Mesenteric fat pad (tissue), 1 donor: ENCODE results near the gene DHRS9. TPM values are rescaled to one million over a fixed set of nuclear protein-coding genes. Genes with fewer than 3 reads are reported as not detected.

Source experiments
- DNase-seq: peaks from one replicate; pipeline ENCODE4 v3.0.0-alpha.2; 2020; ENCODE audit warnings: low spot score
- total RNA-seq: library from RNA; stranded (reverse); fragmentation: NEBNext Ultra II Directional; extraction: Animal tissue kit (Norgen Biotek cat#: 25700); gene quantifications from one replicate; pipeline ENCODE4 v1.2.1, GENCODE V29; 2021
- donor health status: DM: yes; HTN: yes; CAD: no.

The DHRS9 gene
- total RNA-seq, 1 donor from 2014 or later, result 2.8 TPM

DNA sequence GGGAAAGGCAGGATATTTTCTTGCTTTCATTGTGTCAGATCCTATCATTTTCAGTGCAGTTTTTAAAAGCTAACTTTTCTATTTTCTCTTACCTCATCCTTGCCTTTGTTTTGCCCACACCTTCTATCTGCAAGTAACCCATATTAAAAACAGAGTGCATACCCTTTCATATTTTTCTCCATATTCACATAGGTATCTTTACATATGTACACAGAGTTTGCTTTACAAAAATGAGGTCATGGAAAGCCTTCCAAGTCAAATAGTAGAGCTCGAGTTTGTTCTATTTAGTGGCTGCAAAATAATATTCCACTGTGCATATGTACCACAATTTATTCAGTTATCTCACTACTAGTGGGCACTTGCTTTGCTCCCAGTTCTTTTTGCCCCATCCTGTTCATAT is 3.9 kb upstream of the DHRS9 start:
- DNase-seq, result no peak

- DNase-seq, result no peak
Measured at GRCh38 chr2:169065864-169066517, 3.4 kb upstream of the DHRS9 start.

DNA sequence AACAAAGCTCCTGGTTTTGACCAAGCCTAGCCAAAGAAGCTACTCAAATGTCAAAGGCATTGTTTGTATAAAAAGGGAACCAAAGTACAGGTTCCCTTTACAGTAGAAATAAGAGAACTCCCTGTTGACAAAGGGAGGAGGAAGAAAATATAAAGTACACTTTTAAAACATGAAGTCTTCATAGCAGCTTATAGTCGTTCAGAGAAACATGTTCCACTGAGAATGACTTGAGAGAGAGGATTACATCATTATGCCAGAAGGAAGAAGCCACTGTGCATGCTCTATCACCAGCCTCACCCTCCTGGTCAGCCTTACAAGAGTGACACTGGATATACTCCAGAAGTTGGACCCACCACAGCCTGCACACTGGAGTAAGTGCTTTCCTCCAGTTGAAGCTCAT is 2.5 kb upstream of the DHRS9 start:
- no peak for DNase-seq

DNA sequence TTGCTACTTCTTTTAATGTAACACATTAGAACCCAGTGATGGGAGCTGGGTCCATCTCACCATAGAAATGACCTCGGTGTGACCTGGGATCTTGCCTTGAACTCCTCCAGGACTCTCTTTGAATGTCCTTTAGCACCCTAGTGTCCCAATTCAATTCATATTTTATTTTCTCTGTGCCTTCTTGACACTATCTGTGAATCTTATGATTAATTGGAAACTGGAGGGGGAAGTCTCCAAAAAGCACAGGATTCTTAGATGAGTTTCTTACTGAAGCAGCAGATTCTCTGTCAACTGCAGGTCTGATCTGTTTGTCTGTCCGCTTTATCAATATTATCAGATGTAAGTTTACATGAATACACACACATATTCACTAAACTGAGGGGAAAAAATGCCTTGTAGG is 470 bp downstream of the DHRS9 start:
- no peak for DNase-seq

DNA sequence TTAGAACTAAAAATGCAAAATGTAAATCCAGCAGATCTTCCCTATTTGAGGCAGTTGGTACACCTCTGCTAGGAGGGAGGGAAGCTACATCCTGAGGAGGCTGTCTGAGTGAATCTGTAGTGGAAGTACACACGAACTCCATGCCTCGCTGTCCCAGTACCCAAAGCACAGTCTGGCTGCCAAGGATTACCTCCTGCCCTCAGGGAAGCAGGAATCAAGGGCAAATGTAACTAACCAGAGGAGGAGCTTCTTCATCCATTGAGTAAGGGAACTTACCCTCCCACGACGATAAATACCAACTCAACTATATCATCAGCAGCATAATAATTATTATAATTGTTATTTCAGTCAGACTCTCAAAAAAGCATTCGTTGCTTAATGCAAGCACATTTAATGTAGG is 2.1 kb downstream of the DHRS9 start:
- DNase-seq, result no peak

DNA sequence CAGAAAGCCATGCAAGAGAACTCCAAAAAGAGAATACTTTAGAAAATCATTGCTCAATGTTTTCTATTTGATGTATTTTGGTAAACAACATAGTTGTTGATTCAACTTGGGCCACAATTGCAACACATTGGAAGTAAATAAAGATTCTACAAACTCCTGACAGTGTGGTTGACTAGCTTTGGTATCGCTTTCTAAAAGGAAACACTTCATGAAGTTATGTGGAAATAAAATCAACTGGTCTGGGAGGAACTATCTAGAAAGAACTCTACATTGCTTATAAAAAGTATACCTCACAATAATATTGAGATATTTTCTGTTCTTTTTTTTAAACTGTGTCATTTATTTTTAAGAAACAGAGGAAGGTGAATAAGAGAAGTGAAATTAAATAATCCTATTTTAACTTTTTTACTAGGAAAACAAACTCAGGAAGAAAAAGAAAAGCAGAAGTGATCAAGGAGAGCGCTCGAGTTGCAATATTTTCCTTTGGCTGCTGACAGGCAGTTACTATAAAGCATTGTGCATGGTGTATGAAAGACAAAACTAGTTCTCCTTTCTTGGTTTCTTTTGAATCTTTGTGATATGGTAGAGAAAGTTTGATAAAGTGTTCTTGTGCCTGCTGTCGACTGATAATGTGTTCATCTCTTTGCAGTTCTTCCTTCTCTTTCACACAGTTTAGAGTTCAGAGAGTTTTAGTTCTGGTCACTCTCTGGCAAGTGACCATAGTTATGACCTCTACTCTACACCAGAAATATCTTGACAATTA is 3.0 kb downstream of the DHRS9 start:
- DNase-seq, result no peak

DNA sequence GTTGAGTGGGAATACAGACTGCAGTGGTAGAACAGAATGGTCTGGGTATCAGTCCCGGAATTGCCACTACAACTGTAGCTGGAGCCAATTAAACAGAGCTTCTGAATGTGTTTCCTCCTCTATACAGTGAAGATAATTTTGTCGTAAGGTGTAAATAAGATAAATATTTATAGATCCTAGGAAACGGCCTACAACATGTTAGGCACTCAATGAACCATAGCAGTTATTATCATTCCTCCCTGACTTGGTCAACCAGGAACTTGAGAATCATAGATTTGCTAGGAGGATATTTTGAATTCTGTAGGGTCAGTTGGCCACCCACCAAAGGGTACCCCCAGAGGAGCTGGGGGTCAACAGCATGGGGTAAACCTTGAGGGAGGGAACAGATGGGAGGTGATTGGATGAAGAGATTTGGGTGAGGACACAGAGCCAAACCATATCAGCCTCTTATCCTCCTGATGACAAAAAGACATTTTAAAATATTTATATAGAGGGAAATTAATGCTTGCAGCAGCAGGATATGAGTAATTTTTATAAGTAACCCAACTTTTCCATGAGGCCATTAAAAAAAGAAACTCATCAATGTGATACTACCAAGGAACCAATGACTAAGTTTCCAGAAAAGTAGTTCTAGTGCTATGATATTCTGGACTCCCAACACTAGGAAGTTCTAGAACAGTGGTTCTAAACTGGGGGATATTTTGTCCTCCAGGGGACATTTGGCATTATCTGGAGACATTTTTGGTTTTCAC is 4.0 kb downstream of the DHRS9 start:
- DNase-seq, result no peak

DNA sequence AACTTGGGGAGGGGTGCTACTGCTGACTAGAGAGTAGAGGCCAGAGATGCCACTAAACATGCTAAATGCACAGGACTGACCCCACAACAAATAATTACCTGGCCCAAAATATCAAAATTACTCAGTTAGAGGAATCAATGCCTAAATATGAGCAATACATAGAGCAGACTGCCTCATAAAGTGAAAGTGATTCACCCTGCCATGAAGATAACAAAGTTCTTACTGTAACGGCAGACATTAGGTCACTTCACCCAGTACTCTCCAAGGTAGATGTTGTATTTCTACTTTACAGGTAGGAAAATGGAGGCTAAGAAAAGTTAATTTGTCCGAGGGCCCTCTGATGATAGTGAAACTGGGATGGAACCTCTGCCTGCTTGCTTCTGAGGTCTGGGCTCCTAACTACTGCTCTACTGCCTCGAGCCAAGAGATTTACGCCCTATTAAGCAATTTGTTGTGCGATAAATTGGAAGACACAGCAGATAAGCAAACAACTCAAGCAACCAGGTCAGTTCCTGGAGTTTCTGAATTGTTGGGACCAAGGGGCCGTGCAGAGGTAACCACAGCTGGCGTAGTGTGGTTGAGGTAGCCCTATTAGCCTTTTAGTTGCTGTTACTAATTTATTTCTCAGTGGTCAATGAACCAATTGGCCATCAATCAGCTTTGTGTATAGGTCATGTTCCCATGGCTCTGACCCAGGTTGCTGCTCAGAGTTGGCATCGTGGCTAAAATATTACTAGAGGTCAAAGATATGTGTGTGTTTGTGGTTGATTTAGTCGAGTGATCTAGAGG is 4.8 kb downstream of the DHRS9 start:
- DNase-seq, result no peak

DNA sequence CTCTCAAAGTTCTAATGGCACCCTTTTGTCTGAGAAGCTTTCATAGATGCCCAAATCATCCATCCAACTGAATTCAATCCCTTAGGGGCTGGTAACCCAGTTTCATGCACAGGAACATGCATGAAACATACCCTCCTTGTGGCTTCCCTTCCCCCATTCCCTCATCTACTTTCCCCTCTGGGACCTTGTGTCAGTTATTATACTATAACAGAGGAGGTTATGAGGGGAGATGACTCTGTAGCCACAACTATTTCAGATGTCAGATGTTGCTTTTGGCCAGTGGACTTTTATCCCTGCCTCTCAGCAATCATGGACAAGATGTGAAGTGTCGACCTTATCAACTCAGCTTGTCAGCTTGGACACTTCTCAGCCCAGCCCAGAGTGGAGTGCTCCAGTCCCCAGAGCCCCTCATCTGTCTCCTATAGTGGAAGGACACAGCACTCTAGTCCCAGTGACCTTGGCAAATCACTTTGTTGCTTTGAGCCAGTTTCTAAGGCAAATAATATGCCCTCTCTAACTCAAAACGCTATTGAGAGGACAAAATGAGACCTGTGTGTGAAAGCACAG is 8.4 kb downstream of the DHRS9 start:
- DNase-seq, result no peak

DNA sequence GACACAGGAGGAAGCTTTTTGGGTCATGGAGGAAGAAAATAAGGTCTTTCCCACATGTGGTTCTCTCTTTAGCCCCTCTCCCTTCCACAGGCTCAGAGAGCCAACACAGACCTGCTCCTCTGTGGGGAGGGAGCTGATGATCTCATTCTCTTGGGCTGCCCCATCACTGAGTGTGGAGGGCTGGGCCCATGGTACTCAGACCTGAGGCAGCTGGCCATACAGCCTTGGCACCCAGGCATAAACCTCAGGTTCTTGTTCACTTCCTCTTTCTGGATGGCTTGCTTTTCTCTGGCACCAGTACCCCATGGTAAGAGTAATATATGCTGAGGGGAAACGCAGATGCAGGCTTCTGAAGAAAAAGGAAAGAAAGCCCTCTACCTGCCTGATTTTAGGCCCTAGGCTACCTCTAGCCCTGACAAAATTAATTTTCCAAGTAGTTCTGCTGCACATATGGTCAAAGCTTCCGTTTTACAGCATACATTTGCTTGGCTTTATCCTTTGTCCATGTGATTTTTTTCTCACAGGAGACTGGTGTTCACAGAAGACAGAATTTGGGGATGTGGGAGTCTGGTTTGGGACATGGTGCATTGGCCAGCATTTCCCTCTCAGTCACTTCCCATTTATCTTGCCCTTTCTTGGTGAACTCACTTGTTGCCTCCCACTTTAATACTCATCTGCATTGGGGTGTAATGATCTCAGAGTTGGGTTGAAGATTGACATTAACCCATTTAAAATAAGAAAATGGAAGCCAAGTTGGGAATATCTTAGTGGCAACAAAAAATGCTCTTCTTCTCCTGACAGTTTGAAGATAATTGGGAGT is 11.1 kb downstream of the DHRS9 start:
- DNase-seq, result no peak

DNA sequence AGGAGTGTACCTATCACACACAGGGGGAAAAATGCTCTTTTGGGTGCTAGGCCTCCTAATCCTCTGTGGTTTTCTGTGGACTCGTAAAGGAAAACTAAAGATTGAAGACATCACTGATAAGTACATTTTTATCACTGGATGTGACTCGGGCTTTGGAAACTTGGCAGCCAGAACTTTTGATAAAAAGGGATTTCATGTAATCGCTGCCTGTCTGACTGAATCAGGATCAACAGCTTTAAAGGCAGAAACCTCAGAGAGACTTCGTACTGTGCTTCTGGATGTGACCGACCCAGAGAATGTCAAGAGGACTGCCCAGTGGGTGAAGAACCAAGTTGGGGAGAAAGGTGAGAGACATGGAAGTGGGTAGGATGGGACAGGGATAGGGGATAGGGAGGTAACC is 12.2 kb downstream of the DHRS9 start:
- DNase-seq, result no peak

- no peak for DNase-seq
Measured at GRCh38 chr2:169082995-169083394, 13.6 kb downstream of the DHRS9 start.

GRCh38 chr2:169086893-169087467 is 17.6 kb downstream of the DHRS9 start:
- DNase-seq, result no peak

DNA sequence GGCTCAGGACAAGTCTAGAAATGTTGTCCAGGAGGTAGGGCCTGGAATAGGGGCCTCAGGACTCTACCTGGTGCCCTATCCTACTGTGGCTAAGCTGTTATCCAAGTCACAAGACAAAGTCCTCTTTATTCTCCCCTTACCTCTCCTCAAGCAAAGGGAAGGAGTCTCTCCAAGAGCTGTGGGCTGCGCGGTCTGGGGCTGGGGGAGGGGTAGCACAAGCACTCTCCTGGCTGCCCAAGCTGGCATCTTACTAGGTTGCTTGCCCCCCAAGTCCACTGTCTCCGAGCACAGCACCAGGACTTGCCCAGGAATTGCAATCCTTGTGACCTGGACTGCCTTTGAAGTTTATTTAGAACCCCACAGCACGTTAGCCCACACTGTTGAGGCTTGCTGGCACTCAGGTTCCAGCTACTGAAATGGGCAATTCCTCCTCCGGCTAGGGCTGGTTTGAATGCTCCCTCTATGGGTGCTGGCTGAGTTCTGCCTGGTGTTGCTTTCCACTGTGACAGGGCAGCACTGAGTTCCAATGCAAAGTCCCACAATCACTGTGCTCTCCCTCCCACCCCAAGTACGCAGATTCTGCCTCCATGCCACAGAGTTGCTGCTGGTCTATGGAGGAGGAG is 18.5 kb downstream of the DHRS9 start:
- no peak for DNase-seq

DNA sequence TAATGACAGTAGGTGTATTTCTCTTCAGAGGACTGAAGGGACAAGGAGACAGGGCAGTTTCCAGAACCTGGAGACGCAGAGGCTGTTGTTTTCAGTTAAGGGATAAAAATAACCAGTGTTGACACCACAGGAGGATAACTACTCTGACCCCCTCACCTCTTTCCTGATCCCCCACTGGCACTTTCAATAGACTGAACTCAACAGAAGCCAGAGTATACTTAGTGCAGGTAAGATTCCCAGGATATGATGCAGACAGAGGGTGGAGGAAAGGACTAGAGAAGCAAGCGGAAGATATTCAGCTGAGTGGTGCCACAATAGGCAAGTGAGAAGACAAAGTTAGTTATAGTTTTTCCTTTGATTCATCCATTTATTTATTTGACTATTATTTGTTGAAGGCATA is 19.8 kb downstream of the DHRS9 start:
- DNase-seq, result no peak

DNA sequence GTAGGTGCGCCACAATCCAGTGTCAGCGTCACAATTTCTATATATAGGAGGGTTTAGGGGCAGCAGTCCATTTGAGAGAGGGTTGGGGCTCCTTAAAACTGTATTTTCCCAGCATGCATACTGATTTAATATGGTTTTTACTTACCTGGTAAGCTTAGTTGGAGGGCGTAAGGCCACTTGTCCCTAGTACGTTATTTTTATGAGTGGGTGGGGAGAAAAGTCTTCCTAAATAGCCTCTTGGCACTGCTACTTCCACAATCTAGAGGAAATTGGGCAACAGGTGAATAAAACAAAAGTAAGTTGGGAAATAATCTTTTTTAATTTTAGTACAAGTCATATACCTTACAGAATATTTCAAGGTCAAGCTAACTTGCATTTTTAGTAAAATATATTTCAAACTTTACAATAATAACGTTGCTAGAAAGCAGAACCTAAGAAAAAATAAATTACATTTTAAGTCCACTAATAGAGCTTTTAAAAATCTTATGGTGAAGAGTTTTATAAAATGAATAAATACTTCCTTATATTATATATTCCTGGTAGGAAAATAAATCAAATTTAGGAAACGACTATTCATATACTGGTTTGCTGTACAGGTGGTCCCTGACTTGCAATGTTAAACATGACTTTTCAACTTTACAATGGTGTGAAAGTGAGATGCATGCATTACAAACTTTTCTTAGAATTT is 20.9 kb downstream of the DHRS9 start:
- no peak for DNase-seq

- no peak for DNase-seq
Measured at GRCh38 chr2:169091256-169091655, 21.9 kb downstream of the DHRS9 start.

DNA sequence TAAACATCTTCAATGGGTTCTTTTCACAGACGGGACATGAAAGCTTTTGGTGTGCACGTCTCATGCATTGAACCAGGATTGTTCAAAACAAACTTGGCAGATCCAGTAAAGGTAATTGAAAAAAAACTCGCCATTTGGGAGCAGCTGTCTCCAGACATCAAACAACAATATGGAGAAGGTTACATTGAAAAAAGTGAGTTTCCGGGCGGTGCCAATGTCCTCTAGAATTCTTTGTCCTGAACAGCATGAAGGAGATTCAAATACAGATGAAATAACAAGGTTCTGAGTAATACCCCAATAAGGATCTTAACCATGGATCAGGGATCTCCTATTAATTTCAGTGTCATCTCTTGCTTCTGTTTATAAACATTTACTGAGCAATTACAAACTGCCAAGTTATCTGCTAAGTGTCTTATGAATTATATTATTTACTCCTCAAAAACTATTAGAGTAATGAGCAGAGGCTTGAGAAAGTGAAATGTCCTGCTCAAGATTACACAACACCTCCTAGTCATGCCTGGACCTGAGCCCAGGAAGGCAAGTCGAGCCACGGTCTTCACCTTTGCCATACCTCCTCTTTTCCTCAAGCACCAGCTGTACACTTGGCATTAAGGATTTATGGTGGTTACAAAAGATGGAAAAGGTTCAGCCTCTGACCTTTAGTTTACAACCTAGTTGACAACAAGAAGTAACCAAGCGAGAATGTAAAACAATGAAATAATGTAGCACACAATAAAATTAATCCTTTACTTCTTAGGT is 22.6 kb downstream of the DHRS9 start:
- no peak for DNase-seq
